SK-N-MC (cell line): ENCODE results near the gene SPATA31A1.
"Not testable (repeated sequence)": the region's sequence is repeated elsewhere in the genome, so short reads cannot be mapped to it uniquely, and the experiment has no call there.

ENCODE experiments used
- DNase-seq: peaks from one replicate; pipeline ENCODE4 v3.0.0-alpha.2; 2011; ENCODE audit warnings: low read depth, low spot score
- H3K27ac ChIP-seq: fragments of 200-600 bp; sonication (generic); 2 replicates; pipeline ENCODE4 v1.5.1; 2016; ENCODE audit warnings: mixed run types
- H3K36me3 ChIP-seq: fragments of 200-600 bp; sonication (generic); 2 replicates; pipeline ENCODE4 v1.6.1; 2017; ENCODE audit warnings: antibody characterized with exemption, low read length, mixed read lengths; ENCODE audit not compliant: insufficient read depth
- H3K4me3 ChIP-seq: fragments of 200-600 bp; sonication (generic); 2 replicates; pipeline ENCODE4 v1.5.1; 2016
- H3K9ac ChIP-seq: fragments of 200-600 bp; sonication (generic); 2 replicates; pipeline ENCODE4 v1.8.0; 2017; ENCODE audit warnings: mixed run types, mixed read lengths; ENCODE audit not compliant: insufficient read length
- H3K9me3 ChIP-seq: fragments of 200-600 bp; sonication (generic); 2 replicates; pipeline ENCODE4 v1.6.1; 2017; ENCODE audit warnings: low read depth, mild to moderate bottlenecking, antibody characterized with exemption, low read length, moderate library complexity, mixed read lengths

The SPATA31A1 gene

DNA sequence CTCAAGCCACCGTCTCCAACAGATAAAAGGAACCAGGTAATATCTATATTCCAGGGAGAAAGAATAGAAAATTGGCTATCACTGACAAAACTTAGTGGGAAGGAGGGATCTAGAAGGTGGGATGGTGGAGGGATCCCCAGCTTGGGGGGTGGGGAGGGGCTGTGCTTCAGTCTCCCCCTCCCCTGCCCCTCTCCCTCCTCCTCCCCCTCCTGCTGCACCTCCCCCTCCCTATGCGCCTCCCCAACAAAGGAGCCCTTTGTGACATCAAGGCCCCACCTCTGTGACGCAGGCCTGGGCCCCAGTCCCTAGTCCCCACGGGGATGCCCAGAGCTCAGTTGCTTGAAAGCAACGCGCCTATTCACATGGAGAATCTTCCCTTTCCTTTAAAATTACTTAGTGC is at the start of gene SPATA31A1:
Gene SPATA31A1 (plus strand): TSS at position 301 of the 400 bp plus-strand sequence. CDS start 62 bp downstream, at position 363.
- DNase-seq, H3K9me3 ChIP-seq, H3K36me3 ChIP-seq, H3K9ac ChIP-seq, H3K4me3 ChIP-seq, H3K27ac ChIP-seq: not testable (repeated sequence)

DNA sequence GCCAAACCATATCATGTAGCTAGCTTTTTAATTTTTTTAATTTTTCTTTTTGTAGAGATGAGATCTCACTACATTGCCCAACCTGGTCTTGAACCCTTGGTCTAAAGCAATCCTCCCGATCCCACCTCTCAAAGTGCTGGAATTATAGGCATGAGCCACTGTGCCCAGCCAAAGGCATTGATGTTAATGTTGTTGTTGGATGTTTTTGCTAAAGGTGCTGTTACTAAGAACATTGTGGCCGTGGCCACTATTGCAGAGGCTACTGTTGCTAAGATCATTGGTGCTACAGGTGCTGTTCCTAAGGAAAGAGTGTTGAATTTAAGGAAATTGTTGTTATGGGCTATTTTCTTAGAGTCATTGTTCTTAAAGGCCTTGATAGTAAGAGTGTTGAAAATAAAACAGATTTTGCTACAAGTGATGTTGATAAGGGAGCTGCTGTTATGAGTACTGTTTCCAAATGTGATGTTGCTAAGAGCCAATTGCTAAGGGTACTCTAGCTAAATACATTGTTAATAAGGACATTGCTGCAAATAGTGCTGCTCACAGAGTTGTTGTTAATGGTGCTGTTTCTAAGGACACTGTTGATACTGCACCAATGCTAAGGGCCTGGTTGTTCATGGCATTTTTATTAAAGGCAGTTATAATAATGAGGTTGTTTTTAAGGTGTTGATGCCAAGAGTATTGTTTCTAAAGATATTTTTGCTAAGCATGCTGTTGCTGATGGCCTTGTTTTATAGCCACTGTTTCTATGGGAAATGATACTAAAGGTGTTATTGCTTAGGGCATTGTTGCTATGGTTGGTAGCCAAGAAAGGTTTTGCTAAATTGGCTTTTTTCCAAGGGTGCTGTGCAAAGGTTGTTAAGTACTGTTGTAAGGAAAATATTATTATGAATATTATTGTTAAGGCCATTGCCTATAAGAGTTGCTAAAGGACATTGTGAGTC is 52.1 kb downstream of the SPATA31A1 start:
- not testable (repeated sequence) for DNase-seq, H3K27ac ChIP-seq, H3K9me3 ChIP-seq, H3K4me3 ChIP-seq, H3K9ac ChIP-seq, H3K36me3 ChIP-seq

DNA sequence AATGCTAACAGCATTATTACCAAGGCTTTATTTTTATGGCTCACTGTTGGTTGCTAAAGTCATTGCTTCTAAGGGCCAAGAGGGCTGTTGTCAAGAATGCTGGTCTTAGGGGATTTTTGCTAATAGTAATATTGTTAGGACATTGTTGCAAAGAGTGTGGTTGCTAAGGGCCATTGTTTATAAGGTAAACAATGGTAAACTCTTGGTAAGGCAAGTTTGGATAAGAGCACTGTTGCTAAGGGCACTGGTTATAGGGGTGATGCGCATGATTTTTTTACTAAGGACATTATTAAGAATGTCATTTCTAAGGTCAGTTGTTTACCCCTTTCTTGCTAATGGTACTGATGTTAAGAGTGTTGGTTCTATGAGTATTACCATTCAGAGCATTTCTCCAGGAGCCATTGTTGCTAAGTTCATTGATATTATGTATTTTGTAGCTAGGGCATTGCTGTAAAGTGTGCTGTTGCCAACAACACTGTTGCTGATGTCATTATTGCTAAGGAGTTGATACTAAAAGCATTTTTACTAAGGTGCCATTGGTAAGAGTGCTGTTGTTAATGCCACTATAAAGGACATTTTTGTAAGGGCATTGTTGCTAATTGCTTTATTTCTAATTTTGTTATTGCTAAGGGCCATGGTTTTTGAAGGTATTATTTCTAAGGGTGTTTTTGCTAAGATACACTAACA is 55.9 kb downstream of the SPATA31A1 start:
- H3K9ac ChIP-seq, DNase-seq, H3K4me3 ChIP-seq, H3K27ac ChIP-seq, H3K36me3 ChIP-seq, H3K9me3 ChIP-seq: not testable (repeated sequence)
